SK-N-SH (cell line): ENCODE data around the gene SMO.

Experiments used
- CHD2 ChIP-seq: fragments of 150-350 bp; IDR thresholded peaks from 2 replicates; pipeline ENCODE4 v1.6.1; 2018; ENCODE audit warnings: low read length; ENCODE audit not compliant: partially characterized antibody
- CTCF ChIP-seq: fragments of 200-600 bp; sonication (generic); IDR thresholded peaks from 2 replicates; pipeline ENCODE4 v1.6.1; 2017; ENCODE audit warnings: antibody characterized with exemption, mild to moderate bottlenecking, moderate library complexity
- EZH2phosphoT487 ChIP-seq: fragments of 200-600 bp; sonication (generic); IDR thresholded peaks from 2 replicates; pipeline ENCODE4 v1.6.1; 2017; ENCODE audit warnings: low read depth, mixed run types, mild to moderate bottlenecking, antibody characterized with exemption, moderate library complexity, borderline replicate concordance
- FOXM1 ChIP-seq: IDR thresholded peaks from 2 replicates; pipeline ENCODE4 v1.4.0; 2012; ENCODE audit warnings: low read depth, mild to moderate bottlenecking
- NFIC ChIP-seq: IDR thresholded peaks from 2 replicates; pipeline ENCODE4 v1.4.0; 2012; ENCODE audit warnings: borderline replicate concordance
- REST ChIP-seq: IDR thresholded peaks from 2 replicates; pipeline ENCODE4 v1.6.1; 2012; ENCODE audit warnings: mild to moderate bottlenecking, low read depth, low read length, moderate library complexity
- SMC3 ChIP-seq: IDR thresholded peaks from 2 replicates; pipeline ENCODE4 v1.6.1; 2012; ENCODE audit warnings: low read depth, low read length, improper control_type of control experiment
- TAF1 ChIP-seq: IDR thresholded peaks from 2 replicates; pipeline ENCODE4 v1.6.1; 2012; ENCODE audit warnings: low read depth, mild to moderate bottlenecking, low read length, moderate library complexity, borderline replicate concordance
- USF2 ChIP-seq: fragments of 150-350 bp; IDR thresholded peaks from 2 replicates; pipeline ENCODE4 v1.6.1; 2017; ENCODE audit warnings: antibody characterized with exemption, low read length, low read depth, borderline replicate concordance

- TF ChIP-seq REST (no peak), TAF1 (no peak), EZH2phosphoT487 (no peak), USF2 (no peak), CTCF (no peak), CHD2 (no peak), FOXM1 (no peak), SMC3 (no peak), NFIC (no peak)
Measured at GRCh38 chr7:129187681-129188371, 607 bp upstream of the SMO start.
